SK-N-SH treated with all-trans-retinoic acid at 6 μM for 48 hours (cell line): ENCODE data around the gene HOXB13.

Source experiments
- ATAC-seq: fragments of 200-7000 bp; cut with Tn5 transposase; 3 replicates; pipeline ENCODE4 v1.9.1; 2020; ENCODE audit warnings: mild to moderate bottlenecking, moderate library complexity
- ARNTL ChIP-seq: fragments of 450-650 bp; formaldehyde crosslinking; IDR thresholded peaks from 2 replicates; pipeline ENCODE4 v1.5.0; 2020; ENCODE audit warnings: low read depth, mild to moderate bottlenecking, moderate library complexity, borderline replicate concordance
- GLIS3 ChIP-seq: fragments of 250-450 bp; sonication (Bioruptor Pico); IDR thresholded peaks from 2 replicates; pipeline ENCODE4 v1.5.0; 2020; ENCODE audit warnings: mild to moderate bottlenecking, moderate library complexity
- ISL1 ChIP-seq: fragments of 250-450 bp; sonication (Bioruptor Pico); IDR thresholded peaks from 2 replicates; pipeline ENCODE4 v2.1.2; 2022; ENCODE audit warnings: mild to moderate bottlenecking, moderate library complexity
- OSR1 ChIP-seq: fragments of 250-450 bp; sonication (Bioruptor Pico); IDR thresholded peaks from 2 replicates; pipeline ENCODE4 v1.8.0; 2022; ENCODE audit warnings: moderate library complexity, mild to moderate bottlenecking, inconsistent platforms
- PPARA ChIP-seq: fragments of 250-450 bp; sonication (Bioruptor Pico); IDR thresholded peaks from 2 replicates; pipeline ENCODE4 v1.5.0; 2020; ENCODE audit warnings: mild to moderate bottlenecking, borderline replicate concordance
- RARB ChIP-seq: fragments of 250-450 bp; sonication (Bioruptor Pico); IDR thresholded peaks from 2 replicates; pipeline ENCODE4 v1.8.0; 2021; ENCODE audit warnings: mild to moderate bottlenecking, moderate library complexity
- SNAI2 ChIP-seq: fragments of 250-450 bp; sonication (Bioruptor Pico); IDR thresholded peaks from 2 replicates; pipeline ENCODE4 v1.5.0; 2020; ENCODE audit warnings: mild to moderate bottlenecking, moderate library complexity
- TOX ChIP-seq: fragments of 250-450 bp; sonication (Bioruptor Pico); IDR thresholded peaks from 2 replicates; pipeline ENCODE4 v1.8.0; 2021; ENCODE audit warnings: mild to moderate bottlenecking, moderate library complexity, borderline replicate concordance
- TSHZ2 ChIP-seq: fragments of 250-450 bp; sonication (Bioruptor Pico); IDR thresholded peaks from 2 replicates; pipeline ENCODE4 v1.5.0; 2020; ENCODE audit warnings: mild to moderate bottlenecking, moderate library complexity
- ZC3H10 ChIP-seq: fragments of 250-450 bp; sonication (Bioruptor Pico); IDR thresholded peaks from 2 replicates; pipeline ENCODE4 v1.5.1; 2021; ENCODE audit warnings: mild to moderate bottlenecking, moderate library complexity
- ZFP3 ChIP-seq: fragments of 250-450 bp; sonication (Bioruptor Pico); IDR thresholded peaks from 2 replicates; pipeline ENCODE4 v1.5.0; 2020; ENCODE audit warnings: mild to moderate bottlenecking, moderate library complexity
- ZFP30 ChIP-seq: fragments of 450-650 bp; formaldehyde crosslinking; IDR thresholded peaks from 2 replicates; pipeline ENCODE4 v1.5.0; 2022; ENCODE audit warnings: mild to moderate bottlenecking, moderate library complexity
- ZNF565 ChIP-seq: fragments of 450-650 bp; formaldehyde crosslinking; conservative IDR thresholded peaks from 2 replicates; pipeline ENCODE4 v1.5.0; 2020; ENCODE audit warnings: low read depth, mild to moderate bottlenecking, moderate library complexity
- ZNF70 ChIP-seq: fragments of 450-650 bp; formaldehyde crosslinking; IDR thresholded peaks from 2 replicates; pipeline ENCODE4 v1.5.0; 2020; ENCODE audit warnings: mild to moderate bottlenecking, moderate library complexity
- ZNF8 ChIP-seq: fragments of 450-650 bp; formaldehyde crosslinking; IDR thresholded peaks from 2 replicates; pipeline ENCODE4 v1.5.0; 2020; ENCODE audit warnings: mild to moderate bottlenecking, moderate library complexity
- TF ChIP-seq, protein P1 (sequence below): fragments of 250-450 bp; sonication (Bioruptor Pico); IDR thresholded peaks from 2 replicates; pipeline ENCODE4 v1.8.0; 2020; ENCODE audit warnings: mild to moderate bottlenecking, moderate library complexity, borderline replicate concordance
- TF ChIP-seq, protein P2 (sequence below): fragments of 250-450 bp; sonication (Bioruptor Pico); IDR thresholded peaks from 2 replicates; pipeline ENCODE4 v1.5.1; 2020; ENCODE audit warnings: low read depth, mild to moderate bottlenecking, moderate library complexity
- TF ChIP-seq, protein P3 (sequence below): fragments of 250-450 bp; sonication (Bioruptor Pico); IDR thresholded peaks from 2 replicates; pipeline ENCODE4 v1.8.0; 2021; ENCODE audit warnings: low read depth, mild to moderate bottlenecking, moderate library complexity, borderline replicate concordance

HOXB13 gene

DNA sequence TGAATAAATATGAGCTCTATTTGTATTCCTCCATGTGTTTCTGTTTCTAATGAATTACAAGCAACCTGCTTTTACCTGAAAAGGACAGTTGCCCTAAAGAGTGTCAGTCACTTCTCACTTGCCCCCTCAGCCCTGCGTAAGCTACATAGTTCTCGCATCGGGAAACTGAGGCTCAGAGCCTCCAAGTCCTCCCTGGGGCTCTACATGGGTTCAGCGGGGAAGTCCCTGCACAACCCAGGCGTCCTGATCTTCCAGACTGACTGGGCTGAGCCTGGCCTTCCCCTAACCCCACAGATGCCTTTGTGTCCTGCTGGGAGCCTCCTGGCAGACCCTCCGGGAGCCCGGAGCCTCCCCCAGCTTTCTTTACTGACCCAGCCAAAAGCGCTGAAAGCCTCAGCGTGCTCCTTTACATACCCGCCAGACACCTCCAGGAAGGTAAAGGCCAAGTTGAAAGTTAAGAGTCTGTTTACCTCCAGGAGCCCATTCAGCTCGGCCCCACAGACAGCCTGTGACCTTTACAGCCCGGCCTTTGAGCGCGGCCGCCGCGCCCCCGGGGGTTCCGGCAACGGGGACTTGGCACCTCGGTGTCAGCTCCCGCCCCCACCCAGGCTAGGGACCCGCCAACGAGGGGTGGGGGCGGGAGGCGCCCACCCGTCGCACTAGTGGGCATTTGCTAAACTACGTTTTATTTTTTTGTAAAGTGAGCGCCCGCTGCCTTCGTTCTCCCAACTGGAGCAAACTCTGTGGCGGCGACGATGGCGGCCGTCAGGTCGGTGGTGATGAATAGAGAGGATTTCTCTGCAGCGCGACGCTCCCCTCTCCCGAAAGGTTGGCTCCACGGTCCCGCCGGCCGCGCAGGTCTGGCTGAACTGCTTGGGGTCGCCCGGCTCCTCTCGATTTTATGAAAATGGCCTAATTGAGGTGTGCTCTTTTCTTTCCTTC is 4.4 kb upstream of the HOXB13 start:
- 0 out of 3 replicates have a peak, but pooled peaks have one; percentile 6 for ATAC-seq
- TF ChIP-seq ARNTL (CRISPR knock-in tag): no peak
- no peak for TF ChIP-seq RARB (CRISPR knock-in tag)
- TF ChIP-seq, protein P1, sequence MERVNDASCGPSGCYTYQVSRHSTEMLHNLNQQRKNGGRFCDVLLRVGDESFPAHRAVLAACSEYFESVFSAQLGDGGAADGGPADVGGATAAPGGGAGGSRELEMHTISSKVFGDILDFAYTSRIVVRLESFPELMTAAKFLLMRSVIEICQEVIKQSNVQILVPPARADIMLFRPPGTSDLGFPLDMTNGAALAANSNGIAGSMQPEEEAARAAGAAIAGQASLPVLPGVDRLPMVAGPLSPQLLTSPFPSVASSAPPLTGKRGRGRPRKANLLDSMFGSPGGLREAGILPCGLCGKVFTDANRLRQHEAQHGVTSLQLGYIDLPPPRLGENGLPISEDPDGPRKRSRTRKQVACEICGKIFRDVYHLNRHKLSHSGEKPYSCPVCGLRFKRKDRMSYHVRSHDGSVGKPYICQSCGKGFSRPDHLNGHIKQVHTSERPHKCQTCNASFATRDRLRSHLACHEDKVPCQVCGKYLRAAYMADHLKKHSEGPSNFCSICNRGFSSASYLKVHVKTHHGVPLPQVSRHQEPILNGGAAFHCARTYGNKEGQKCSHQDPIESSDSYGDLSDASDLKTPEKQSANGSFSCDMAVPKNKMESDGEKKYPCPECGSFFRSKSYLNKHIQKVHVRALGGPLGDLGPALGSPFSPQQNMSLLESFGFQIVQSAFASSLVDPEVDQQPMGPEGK (CRISPR knock-in tag): no peak
- no peak for TF ChIP-seq OSR1 (CRISPR knock-in tag)
- no peak for TF ChIP-seq ZFP30
- no peak for TF ChIP-seq ZNF565
- no peak for TF ChIP-seq ZFP3 (CRISPR knock-in tag)
- TF ChIP-seq TOX (CRISPR knock-in tag): no peak
- TF ChIP-seq, all 23 proteins: peak for 0

GRCh38 chr17:48731355-48731754 is 2.8 kb upstream of the HOXB13 start:
- no peak for ATAC-seq
- TF ChIP-seq ZC3H10 (CRISPR knock-in tag): no peak
- TF ChIP-seq GLIS3 (CRISPR knock-in tag): no peak
- no peak for TF ChIP-seq ARNTL (CRISPR knock-in tag)
- TF ChIP-seq ZFP30: no peak
- TF ChIP-seq RARB (CRISPR knock-in tag): no peak
- no peak for TF ChIP-seq TOX (CRISPR knock-in tag)
- no peak for TF ChIP-seq TSHZ2
- TF ChIP-seq OSR1 (CRISPR knock-in tag): no peak
- no peak for TF ChIP-seq ZFP3 (CRISPR knock-in tag)
- no peak for TF ChIP-seq PPARA
- TF ChIP-seq, protein P2, sequence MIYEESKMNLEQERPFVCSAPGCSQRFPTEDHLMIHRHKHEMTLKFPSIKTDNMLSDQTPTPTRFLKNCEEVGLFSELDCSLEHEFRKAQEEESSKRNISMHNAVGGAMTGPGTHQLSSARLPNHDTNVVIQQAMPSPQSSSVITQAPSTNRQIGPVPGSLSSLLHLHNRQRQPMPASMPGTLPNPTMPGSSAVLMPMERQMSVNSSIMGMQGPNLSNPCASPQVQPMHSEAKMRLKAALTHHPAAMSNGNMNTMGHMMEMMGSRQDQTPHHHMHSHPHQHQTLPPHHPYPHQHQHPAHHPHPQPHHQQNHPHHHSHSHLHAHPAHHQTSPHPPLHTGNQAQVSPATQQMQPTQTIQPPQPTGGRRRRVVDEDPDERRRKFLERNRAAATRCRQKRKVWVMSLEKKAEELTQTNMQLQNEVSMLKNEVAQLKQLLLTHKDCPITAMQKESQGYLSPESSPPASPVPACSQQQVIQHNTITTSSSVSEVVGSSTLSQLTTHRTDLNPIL (CRISPR knock-in tag): no peak
- TF ChIP-seq, protein P3, sequence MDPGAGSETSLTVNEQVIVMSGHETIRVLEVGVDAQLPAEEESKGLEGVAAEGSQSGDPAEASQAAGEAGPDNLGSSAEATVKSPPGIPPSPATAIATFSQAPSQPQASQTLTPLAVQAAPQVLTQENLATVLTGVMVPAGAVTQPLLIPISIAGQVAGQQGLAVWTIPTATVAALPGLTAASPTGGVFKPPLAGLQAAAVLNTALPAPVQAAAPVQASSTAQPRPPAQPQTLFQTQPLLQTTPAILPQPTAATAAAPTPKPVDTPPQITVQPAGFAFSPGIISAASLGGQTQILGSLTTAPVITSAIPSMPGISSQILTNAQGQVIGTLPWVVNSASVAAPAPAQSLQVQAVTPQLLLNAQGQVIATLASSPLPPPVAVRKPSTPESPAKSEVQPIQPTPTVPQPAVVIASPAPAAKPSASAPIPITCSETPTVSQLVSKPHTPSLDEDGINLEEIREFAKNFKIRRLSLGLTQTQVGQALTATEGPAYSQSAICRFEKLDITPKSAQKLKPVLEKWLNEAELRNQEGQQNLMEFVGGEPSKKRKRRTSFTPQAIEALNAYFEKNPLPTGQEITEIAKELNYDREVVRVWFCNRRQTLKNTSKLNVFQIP (CRISPR knock-in tag): no peak
- TF ChIP-seq ZNF70 (CRISPR knock-in tag): no peak
- no peak for TF ChIP-seq SNAI2 (CRISPR knock-in tag)
- TF ChIP-seq, protein P1 (CRISPR knock-in tag): no peak
- no peak for TF ChIP-seq ISL1 (CRISPR knock-in tag)

DNA sequence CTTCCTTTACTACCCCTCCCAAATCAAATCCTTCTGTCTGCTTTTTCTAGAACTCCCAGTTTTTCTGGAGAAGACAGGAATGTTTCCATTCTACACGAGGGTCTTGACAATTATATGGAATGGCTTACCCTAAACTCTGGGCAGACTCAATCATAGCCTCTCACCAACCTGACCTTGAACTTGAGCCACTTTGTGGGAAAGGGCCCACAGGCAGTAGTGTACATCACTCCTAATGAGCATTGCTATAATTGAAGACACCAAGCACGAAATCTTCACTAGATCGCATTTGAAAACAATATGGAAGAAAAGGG is 1.6 kb upstream of the HOXB13 start:
- TF ChIP-seq ZNF8 (CRISPR knock-in tag) (no peak), ZFP30 (no peak)
- TF ChIP-seq, all 23 proteins: peak for 0
- ATAC-seq: no peak
